H9 (cell line): ENCODE data around the gene ARPC5. TPM values are rescaled to one million over a fixed set of nuclear protein-coding genes. Genes with fewer than 3 reads are reported as not detected.

Experiments
- DNase-seq: peaks from one replicate; pipeline ENCODE4 v3.0.0-alpha.2; 2017
- H2AFZ ChIP-seq: one replicate; pipeline ENCODE4 v1.6.1; 2013; ENCODE audit warnings: mild to moderate bottlenecking, low read length, control low read depth, moderate library complexity
- H2AK5ac ChIP-seq: 2 replicates; pipeline ENCODE4 v1.6.1; 2013; ENCODE audit warnings: low read length, control low read depth, mixed read lengths; ENCODE audit not compliant: insufficient read length
- H2BK120ac ChIP-seq: one replicate; pipeline ENCODE4 v1.6.1; 2013; ENCODE audit warnings: low read depth, mild to moderate bottlenecking, low read length, control low read depth, inconsistent platforms; ENCODE audit not compliant: poor library complexity, severe bottlenecking
- H2BK12ac ChIP-seq: 2 replicates; pipeline ENCODE4 v1.6.1; 2013; ENCODE audit warnings: low read length, control low read depth, mixed read lengths, low read depth; ENCODE audit not compliant: insufficient read length
- H2BK15ac ChIP-seq: 2 replicates; pipeline ENCODE4 v1.6.1; 2013; ENCODE audit warnings: low read depth, low read length, control low read depth
- H2BK20ac ChIP-seq: one replicate; pipeline ENCODE4 v1.6.1; 2013; ENCODE audit warnings: low read depth, mild to moderate bottlenecking, low read length, control low read depth, inconsistent platforms; ENCODE audit not compliant: poor library complexity, severe bottlenecking
- H2BK5ac ChIP-seq: 2 replicates; pipeline ENCODE4 v1.6.1; 2013; ENCODE audit warnings: low read length, control low read depth, mixed read lengths; ENCODE audit not compliant: insufficient read length
- H3K14ac ChIP-seq: 2 replicates; pipeline ENCODE4 v1.6.1; 2013; ENCODE audit warnings: low read length, control low read depth; ENCODE audit not compliant: insufficient read depth
- H3K18ac ChIP-seq: 2 replicates; pipeline ENCODE4 v1.6.1; 2013; ENCODE audit warnings: low read depth, mild to moderate bottlenecking, mixed read lengths, low read length, control low read depth; ENCODE audit not compliant: insufficient read length
- H3K23ac ChIP-seq: 2 replicates; pipeline ENCODE4 v1.6.1; 2013; ENCODE audit warnings: low read length, control low read depth, mixed read lengths, low read depth; ENCODE audit not compliant: insufficient read length
- H3K23me2 ChIP-seq: 2 replicates; pipeline ENCODE4 v1.6.1; 2013; ENCODE audit warnings: low read depth, mild to moderate bottlenecking, mixed read lengths, low read length, control low read depth; ENCODE audit not compliant: insufficient read length, poor library complexity, severe bottlenecking
- H3K27ac ChIP-seq: 2 replicates; pipeline ENCODE4 v1.5.1; 2013; ENCODE audit warnings: low read length, control low read depth, mixed read lengths, low read depth; ENCODE audit not compliant: insufficient read length
- H3K27me3 ChIP-seq: 2 replicates; pipeline ENCODE4 v1.6.1; 2013; ENCODE audit warnings: low read length, control low read depth, inconsistent platforms; ENCODE audit not compliant: insufficient read depth
- H3K4ac ChIP-seq: 2 replicates; pipeline ENCODE4 v1.6.1; 2013; ENCODE audit warnings: low read depth, mild to moderate bottlenecking, control low read depth, inconsistent platforms, low read length, moderate library complexity
- H3K4me1 ChIP-seq: 2 replicates; pipeline ENCODE4 v1.6.1; 2013; ENCODE audit warnings: low read length, control low read depth, inconsistent platforms; ENCODE audit not compliant: insufficient read depth
- H3K4me2 ChIP-seq: 2 replicates; pipeline ENCODE4 v1.6.1; 2013; ENCODE audit warnings: low read length, control low read depth, mixed read lengths; ENCODE audit not compliant: insufficient read length, insufficient read depth
- H3K56ac ChIP-seq: 2 replicates; pipeline ENCODE4 v1.6.1; 2013; ENCODE audit warnings: low read depth, mild to moderate bottlenecking, mixed read lengths, low read length, control low read depth; ENCODE audit not compliant: insufficient read length
- H3K79me1 ChIP-seq: 2 replicates; pipeline ENCODE4 v1.6.1; 2013; ENCODE audit warnings: low read depth, mild to moderate bottlenecking, moderate library complexity, low read length, control low read depth, inconsistent platforms; ENCODE audit not compliant: insufficient read depth, poor library complexity, severe bottlenecking
- H3K79me2 ChIP-seq: 2 replicates; pipeline ENCODE4 v1.6.1; 2013; ENCODE audit warnings: low read length, control low read depth, inconsistent platforms; ENCODE audit not compliant: insufficient read depth
- H3K9ac ChIP-seq: 2 replicates; pipeline ENCODE4 v1.6.1; 2013; ENCODE audit warnings: low read length, control low read depth, mixed read lengths; ENCODE audit not compliant: insufficient read length; ENCODE audit errors: extremely low read depth
- H3K9me3 ChIP-seq: one replicate; pipeline ENCODE4 v1.6.1; 2013; ENCODE audit warnings: low read depth, low read length, inconsistent platforms; ENCODE audit not compliant: control insufficient read depth
- H3T11ph ChIP-seq: one replicate; pipeline ENCODE4 v1.6.1; 2013; ENCODE audit warnings: mild to moderate bottlenecking, low read length, control low read depth, inconsistent platforms
- H4K20me1 ChIP-seq: one replicate; pipeline ENCODE4 v1.6.1; 2013; ENCODE audit not compliant: control insufficient read depth, insufficient read length, insufficient read depth
- H4K5ac ChIP-seq: 2 replicates; pipeline ENCODE4 v1.6.1; 2013; ENCODE audit warnings: low read depth, mild to moderate bottlenecking, mixed read lengths, low read length, control low read depth; ENCODE audit not compliant: insufficient read length
- H4K8ac ChIP-seq: replicated peaks from 2 replicates; pipeline ENCODE4 v1.6.1; 2013; ENCODE audit warnings: low read length, control low read depth, mixed read lengths, low read depth; ENCODE audit not compliant: insufficient read length
- H4K91ac ChIP-seq: 2 replicates; pipeline ENCODE4 v1.6.1; 2013; ENCODE audit warnings: low read depth, mild to moderate bottlenecking, moderate library complexity, mixed read lengths, low read length, control low read depth; ENCODE audit not compliant: insufficient read length
- H3K27ac Mint-ChIP-seq, 3 experiments: 2 replicates in 2 of 3; 3 replicates in 1 of 3; pipeline ENCODE4 v1.8.0; 2020 to 2021; ENCODE audit warnings: mixed read lengths in 3 of 3, mild to moderate bottlenecking in 1 of 3, moderate library complexity in 1 of 3
- H3K27me3 Mint-ChIP-seq: 2 replicates; pipeline ENCODE4 v1.8.0; 2021; ENCODE audit warnings: low read depth, mild to moderate bottlenecking, moderate library complexity, mixed read lengths
- H3K36me3 Mint-ChIP-seq, 3 experiments: 2 replicates in 2 of 3; 3 replicates in 1 of 3; pipeline ENCODE4 v1.8.0; 2020 to 2021; ENCODE audit warnings: low read depth in 3 of 3, mixed read lengths in 3 of 3; ENCODE audit not compliant: insufficient read depth in 1 of 3
- H3K4me1 Mint-ChIP-seq, 2 experiments: 2 replicates each; pipeline ENCODE4 v1.8.0; 2020; ENCODE audit warnings: mixed read lengths in 2 of 2
- H3K4me3 Mint-ChIP-seq, 2 experiments: 2 replicates in 1 of 2; 3 replicates in 1 of 2; pipeline ENCODE4 v1.8.0; 2020 to 2021; ENCODE audit warnings: mild to moderate bottlenecking in 2 of 2, mixed read lengths in 2 of 2, moderate library complexity in 1 of 2
- H3K9me3 Mint-ChIP-seq, 2 experiments: 2 replicates in 1 of 2; 3 replicates in 1 of 2; pipeline ENCODE4 v1.8.0; 2020; ENCODE audit warnings: mild to moderate bottlenecking in 2 of 2, mixed read lengths in 2 of 2, moderate library complexity in 1 of 2
- CTCF ChIP-seq: fragments of 200-600 bp; sonication (generic); conservative IDR thresholded peaks from 3 replicates; pipeline ENCODE4 v1.8.0; 2021; ENCODE audit warnings: antibody characterized with exemption, mild to moderate bottlenecking
- WGBS: extraction: QIAGEN DNeasy Blood & Tissue Kit; methylation state at CpG from one replicate; pipeline ENCODE4 v1.1.7; 2013; ENCODE audit warnings: missing lambda C conversion rate, low lambda C conversion rate, mixed read lengths; ENCODE audit not compliant: insufficient read length; ENCODE audit errors: extremely low coverage; 5-methylcytosine and 5-hydroxymethylcytosine counted together
- total RNA-seq: library from RNA; stranded (reverse); gene quantifications from 2 replicates; pipeline ENCODE4 v1.2.1, GENCODE V29; 2021

ARPC5 gene
- total RNA-seq, 1 experiment from 2014 or later = 67.7 TPM

- H3K14ac ChIP-seq = no peak overlapping the region
- H3K18ac ChIP-seq = no peak overlapping the region
- H3K4me2 ChIP-seq = no peak overlapping the region
- H2BK120ac ChIP-seq = no peak overlapping the region
- no peaks in the 10 kb centered on the region; the same call in 1 of the 2 replicates for H3K4me1 ChIP-seq
- H2AFZ ChIP-seq = no peak overlapping the region
- no peak overlapping the region for H2BK5ac ChIP-seq
- H4K20me1 ChIP-seq = no peaks in the 10 kb centered on the region
- no peak overlapping the region; a peak in 1 of 5 replicates for H3K4me3 Mint-ChIP-seq
- no peak overlapping the region for H3T11ph ChIP-seq
- no peaks in the 10 kb centered on the region for H3K36me3 Mint-ChIP-seq
- H4K5ac ChIP-seq = no peak overlapping the region
- no peak overlapping the region for H3K9ac ChIP-seq
- H3K27me3 ChIP-seq = no peaks in the 10 kb centered on the region
- no peaks in the 10 kb centered on the region; a peak in 1 of 5 replicates for H3K9me3 Mint-ChIP-seq
- no peak overlapping the region for H4K8ac ChIP-seq
- H2BK15ac ChIP-seq = no peak overlapping the region
- DNase-seq = no peak
- no peak overlapping the region for H3K4ac ChIP-seq
- H3K4me1 Mint-ChIP-seq = peaks cover 5 to 11% of the 10 kb centered on the region in 2 experiments
- no peak overlapping the region for H2BK20ac ChIP-seq
- no peak overlapping the region for H3K27ac ChIP-seq
- no peaks in the 10 kb centered on the region; the same call in 1 of the 2 replicates for H3K27me3 Mint-ChIP-seq
- H3K23me2 ChIP-seq = no peaks in the 10 kb centered on the region
- no peak overlapping the region for H2BK12ac ChIP-seq
- no peak overlapping the region for H4K91ac ChIP-seq
- H3K56ac ChIP-seq = no peak overlapping the region
- no peaks in the 10 kb centered on the region for H3K79me2 ChIP-seq
- TF ChIP-seq CTCF = no peak
- H2AK5ac ChIP-seq = no peak overlapping the region
- no peaks in the 10 kb centered on the region for H3K79me1 ChIP-seq
- no peaks in the 10 kb centered on the region for H3K9me3 ChIP-seq
- no peak overlapping the region for H3K23ac ChIP-seq
- WGBS = no CpG with 5 or more reads among the region's 8 CpGs
- no peak overlapping the region for H3K27ac Mint-ChIP-seq
These were observed 59.0 kb downstream of the ARPC5 start for GRCh38 chr1:183576537-183576936.
